H9 (cell line): ENCODE data around the gene TSEN34. TPM values are rescaled to one million over a fixed set of nuclear protein-coding genes. Genes with fewer than 3 reads are reported as not detected.

ENCODE experiments used
- DNase-seq: peaks from one replicate; pipeline ENCODE4 v3.0.0-alpha.2; 2017
- H2AFZ ChIP-seq: one replicate; pipeline ENCODE4 v1.6.1; 2013; ENCODE audit warnings: mild to moderate bottlenecking, low read length, control low read depth, moderate library complexity
- H2AK5ac ChIP-seq: 2 replicates; pipeline ENCODE4 v1.6.1; 2013; ENCODE audit warnings: low read length, control low read depth, mixed read lengths; ENCODE audit not compliant: insufficient read length
- H2BK120ac ChIP-seq: one replicate; pipeline ENCODE4 v1.6.1; 2013; ENCODE audit warnings: low read depth, mild to moderate bottlenecking, low read length, control low read depth, inconsistent platforms; ENCODE audit not compliant: poor library complexity, severe bottlenecking
- H2BK12ac ChIP-seq: 2 replicates; pipeline ENCODE4 v1.6.1; 2013; ENCODE audit warnings: low read length, control low read depth, mixed read lengths, low read depth; ENCODE audit not compliant: insufficient read length
- H2BK15ac ChIP-seq: 2 replicates; pipeline ENCODE4 v1.6.1; 2013; ENCODE audit warnings: low read depth, low read length, control low read depth
- H2BK20ac ChIP-seq: one replicate; pipeline ENCODE4 v1.6.1; 2013; ENCODE audit warnings: low read depth, mild to moderate bottlenecking, low read length, control low read depth, inconsistent platforms; ENCODE audit not compliant: poor library complexity, severe bottlenecking
- H2BK5ac ChIP-seq: 2 replicates; pipeline ENCODE4 v1.6.1; 2013; ENCODE audit warnings: low read length, control low read depth, mixed read lengths; ENCODE audit not compliant: insufficient read length
- H3K14ac ChIP-seq: 2 replicates; pipeline ENCODE4 v1.6.1; 2013; ENCODE audit warnings: low read length, control low read depth; ENCODE audit not compliant: insufficient read depth
- H3K18ac ChIP-seq: 2 replicates; pipeline ENCODE4 v1.6.1; 2013; ENCODE audit warnings: low read depth, mild to moderate bottlenecking, mixed read lengths, low read length, control low read depth; ENCODE audit not compliant: insufficient read length
- H3K23ac ChIP-seq: 2 replicates; pipeline ENCODE4 v1.6.1; 2013; ENCODE audit warnings: low read length, control low read depth, mixed read lengths, low read depth; ENCODE audit not compliant: insufficient read length
- H3K23me2 ChIP-seq: 2 replicates; pipeline ENCODE4 v1.6.1; 2013; ENCODE audit warnings: low read depth, mild to moderate bottlenecking, mixed read lengths, low read length, control low read depth; ENCODE audit not compliant: insufficient read length, poor library complexity, severe bottlenecking
- H3K27ac ChIP-seq: 2 replicates; pipeline ENCODE4 v1.5.1; 2013; ENCODE audit warnings: low read length, control low read depth, mixed read lengths, low read depth; ENCODE audit not compliant: insufficient read length
- H3K27me3 ChIP-seq: 2 replicates; pipeline ENCODE4 v1.6.1; 2013; ENCODE audit warnings: low read length, control low read depth, inconsistent platforms; ENCODE audit not compliant: insufficient read depth
- H3K4ac ChIP-seq: 2 replicates; pipeline ENCODE4 v1.6.1; 2013; ENCODE audit warnings: low read depth, mild to moderate bottlenecking, control low read depth, inconsistent platforms, low read length, moderate library complexity
- H3K4me1 ChIP-seq: 2 replicates; pipeline ENCODE4 v1.6.1; 2013; ENCODE audit warnings: low read length, control low read depth, inconsistent platforms; ENCODE audit not compliant: insufficient read depth
- H3K4me2 ChIP-seq: 2 replicates; pipeline ENCODE4 v1.6.1; 2013; ENCODE audit warnings: low read length, control low read depth, mixed read lengths; ENCODE audit not compliant: insufficient read length, insufficient read depth
- H3K56ac ChIP-seq: 2 replicates; pipeline ENCODE4 v1.6.1; 2013; ENCODE audit warnings: low read depth, mild to moderate bottlenecking, mixed read lengths, low read length, control low read depth; ENCODE audit not compliant: insufficient read length
- H3K79me1 ChIP-seq: 2 replicates; pipeline ENCODE4 v1.6.1; 2013; ENCODE audit warnings: low read depth, mild to moderate bottlenecking, moderate library complexity, low read length, control low read depth, inconsistent platforms; ENCODE audit not compliant: insufficient read depth, poor library complexity, severe bottlenecking
- H3K79me2 ChIP-seq: 2 replicates; pipeline ENCODE4 v1.6.1; 2013; ENCODE audit warnings: low read length, control low read depth, inconsistent platforms; ENCODE audit not compliant: insufficient read depth
- H3K9ac ChIP-seq: 2 replicates; pipeline ENCODE4 v1.6.1; 2013; ENCODE audit warnings: low read length, control low read depth, mixed read lengths; ENCODE audit not compliant: insufficient read length; ENCODE audit errors: extremely low read depth
- H3K9me3 ChIP-seq: one replicate; pipeline ENCODE4 v1.6.1; 2013; ENCODE audit warnings: low read depth, low read length, inconsistent platforms; ENCODE audit not compliant: control insufficient read depth
- H3T11ph ChIP-seq: one replicate; pipeline ENCODE4 v1.6.1; 2013; ENCODE audit warnings: mild to moderate bottlenecking, low read length, control low read depth, inconsistent platforms
- H4K20me1 ChIP-seq: one replicate; pipeline ENCODE4 v1.6.1; 2013; ENCODE audit not compliant: control insufficient read depth, insufficient read length, insufficient read depth
- H4K5ac ChIP-seq: 2 replicates; pipeline ENCODE4 v1.6.1; 2013; ENCODE audit warnings: low read depth, mild to moderate bottlenecking, mixed read lengths, low read length, control low read depth; ENCODE audit not compliant: insufficient read length
- H4K8ac ChIP-seq: replicated peaks from 2 replicates; pipeline ENCODE4 v1.6.1; 2013; ENCODE audit warnings: low read length, control low read depth, mixed read lengths, low read depth; ENCODE audit not compliant: insufficient read length
- H4K91ac ChIP-seq: 2 replicates; pipeline ENCODE4 v1.6.1; 2013; ENCODE audit warnings: low read depth, mild to moderate bottlenecking, moderate library complexity, mixed read lengths, low read length, control low read depth; ENCODE audit not compliant: insufficient read length
- H3K27ac Mint-ChIP-seq, 3 experiments: 2 replicates in 2 of 3; 3 replicates in 1 of 3; pipeline ENCODE4 v1.8.0; 2020 to 2021; ENCODE audit warnings: mixed read lengths in 3 of 3, mild to moderate bottlenecking in 1 of 3, moderate library complexity in 1 of 3
- H3K27me3 Mint-ChIP-seq: 2 replicates; pipeline ENCODE4 v1.8.0; 2021; ENCODE audit warnings: low read depth, mild to moderate bottlenecking, moderate library complexity, mixed read lengths
- H3K36me3 Mint-ChIP-seq, 3 experiments: 2 replicates in 2 of 3; 3 replicates in 1 of 3; pipeline ENCODE4 v1.8.0; 2020 to 2021; ENCODE audit warnings: low read depth in 3 of 3, mixed read lengths in 3 of 3; ENCODE audit not compliant: insufficient read depth in 1 of 3
- H3K4me1 Mint-ChIP-seq, 2 experiments: 2 replicates each; pipeline ENCODE4 v1.8.0; 2020; ENCODE audit warnings: mixed read lengths in 2 of 2
- H3K4me3 Mint-ChIP-seq, 2 experiments: 2 replicates in 1 of 2; 3 replicates in 1 of 2; pipeline ENCODE4 v1.8.0; 2020 to 2021; ENCODE audit warnings: mild to moderate bottlenecking in 2 of 2, mixed read lengths in 2 of 2, moderate library complexity in 1 of 2
- H3K9me3 Mint-ChIP-seq, 2 experiments: 2 replicates in 1 of 2; 3 replicates in 1 of 2; pipeline ENCODE4 v1.8.0; 2020; ENCODE audit warnings: mild to moderate bottlenecking in 2 of 2, mixed read lengths in 2 of 2, moderate library complexity in 1 of 2
- CTCF ChIP-seq: fragments of 200-600 bp; sonication (generic); conservative IDR thresholded peaks from 3 replicates; pipeline ENCODE4 v1.8.0; 2021; ENCODE audit warnings: antibody characterized with exemption, mild to moderate bottlenecking
- WGBS: extraction: QIAGEN DNeasy Blood & Tissue Kit; methylation state at CpG from one replicate; pipeline ENCODE4 v1.1.7; 2013; ENCODE audit warnings: missing lambda C conversion rate, low lambda C conversion rate, mixed read lengths; ENCODE audit not compliant: insufficient read length; ENCODE audit errors: extremely low coverage; 5-methylcytosine and 5-hydroxymethylcytosine counted together
- total RNA-seq: library from RNA; stranded (reverse); gene quantifications from 2 replicates; pipeline ENCODE4 v1.2.1, GENCODE V29; 2021

The TSEN34 gene
- total RNA-seq, 1 experiment from 2014 or later: 28.3 TPM

GRCh38 chr19:54168174-54168917, 22.8 kb upstream of the TSEN34 start:
- H3K27me3 Mint-ChIP-seq: peaks cover 24% of the 10 kb centered on the region
- H3K27ac Mint-ChIP-seq: no peak overlapping the region
- peaks cover 0 to 5% (median 0%) of the 10 kb centered on the region in 3 experiments; a peak in 2 of 7 replicates for H3K36me3 Mint-ChIP-seq

More at GRCh38 chr19:54168174-54168917, 22.8 kb upstream of the TSEN34 start:
- no peak overlapping the region for H2AFZ ChIP-seq
- peaks cover 0 to 3% of the 10 kb centered on the region in 2 experiments; a peak in 1 of 5 replicates for H3K9me3 Mint-ChIP-seq
- peak; percentile 95 for DNase-seq
- TF ChIP-seq CTCF: peak; percentile 86
- no peak overlapping the region for H3K4ac ChIP-seq
- H3K23me2 ChIP-seq: peaks cover 8% of the 10 kb centered on the region
- no peaks in the 10 kb centered on the region for H4K20me1 ChIP-seq
- H2BK120ac ChIP-seq: no peak overlapping the region
- no peak overlapping the region for H4K8ac ChIP-seq
- H2BK20ac ChIP-seq: no peak overlapping the region
- no peak overlapping the region for H2BK5ac ChIP-seq
- H3K4me1 Mint-ChIP-seq: peaks cover 18 to 31% of the 10 kb centered on the region in 2 experiments
- H3K27me3 ChIP-seq: no peaks in the 10 kb centered on the region
- no peak overlapping the region for H4K91ac ChIP-seq
- no peaks in the 10 kb centered on the region for H3K79me2 ChIP-seq
- no peak overlapping the region for H3K56ac ChIP-seq
- no peak overlapping the region for H2AK5ac ChIP-seq
- H2BK12ac ChIP-seq: no peak overlapping the region
- H3K23ac ChIP-seq: no peak overlapping the region
- no peak overlapping the region for H3K4me3 Mint-ChIP-seq
- H3K79me1 ChIP-seq: no peaks in the 10 kb centered on the region
- no peak overlapping the region for H3K27ac ChIP-seq
- no peaks in the 10 kb centered on the region for H3K4me1 ChIP-seq
- H3K9me3 ChIP-seq: no peaks in the 10 kb centered on the region
- no peak overlapping the region for H3K14ac ChIP-seq
- no peak overlapping the region for H4K5ac ChIP-seq
- WGBS: no CpG with 5 or more reads among the region's 25 CpGs
- H3K18ac ChIP-seq: peak overlapping the region; percentile 21
- no peak overlapping the region for H3K4me2 ChIP-seq
- H2BK15ac ChIP-seq: no peak overlapping the region
- H3T11ph ChIP-seq: no peak overlapping the region
- no peak overlapping the region for H3K9ac ChIP-seq
